HepG2 (cell line): ENCODE results near the gene DCN.

Experiments used
- POLR2A ChIP-seq, 2 experiments: IDR thresholded peaks; 2 replicates each; pipeline ENCODE4 v1.6.1; 2011; ENCODE audit warnings: low read depth in 2 of 2, low read length in 2 of 2, mild to moderate bottlenecking in 1 of 2, moderate library complexity in 1 of 2; ENCODE audit not compliant: insufficient read depth in 1 of 2
- REPIN1 ChIP-seq: sonication (generic); formaldehyde crosslinking; IDR thresholded peaks from 2 replicates; pipeline ENCODE4 v1.8.0; 2022; ENCODE audit warnings: missing genetic modification reagents, low read depth, mild to moderate bottlenecking, borderline replicate concordance
- SAFB2 ChIP-seq: sonication (generic); formaldehyde crosslinking; IDR thresholded peaks from 2 replicates; pipeline ENCODE4 v1.5.1; 2020; ENCODE audit warnings: missing genetic modification reagents, low read depth, mild to moderate bottlenecking, borderline replicate concordance
- SATB2 ChIP-seq: sonication (generic); formaldehyde crosslinking; IDR thresholded peaks from 2 replicates; pipeline ENCODE4 v1.5.0; 2020; ENCODE audit warnings: missing genetic modification reagents
- ZNF335 ChIP-seq: sonication (generic); formaldehyde crosslinking; IDR thresholded peaks from 2 replicates; pipeline ENCODE4 v1.4.0; 2020; ENCODE audit warnings: missing genetic modification reagents
- ZNF678 ChIP-seq: sonication (generic); formaldehyde crosslinking; IDR thresholded peaks from 2 replicates; pipeline ENCODE4 v1.4.0; 2020; ENCODE audit warnings: mild to moderate bottlenecking, missing genetic modification reagents
- ZNF687 ChIP-seq: sonication (generic); formaldehyde crosslinking; IDR thresholded peaks from 2 replicates; pipeline ENCODE4 v1.5.1; 2020; ENCODE audit warnings: mild to moderate bottlenecking, missing genetic modification reagents, moderate library complexity
- ZNF749 ChIP-seq: sonication (generic); formaldehyde crosslinking; IDR thresholded peaks from 2 replicates; pipeline ENCODE4 v1.8.0; 2022; ENCODE audit warnings: mild to moderate bottlenecking, missing genetic modification reagents, moderate library complexity, borderline replicate concordance
- ZNF790 ChIP-seq: sonication (generic); formaldehyde crosslinking; IDR thresholded peaks from 2 replicates; pipeline ENCODE4 v1.8.0; 2022; ENCODE audit warnings: missing genetic modification reagents, mild to moderate bottlenecking, borderline replicate concordance
- TF ChIP-seq, protein P1 (sequence below): sonication (generic); formaldehyde crosslinking; IDR thresholded peaks from 2 replicates; pipeline ENCODE4 v1.5.0; 2020; ENCODE audit warnings: mild to moderate bottlenecking, missing genetic modification reagents, moderate library complexity

GRCh38 chr12:91216871-91217270 is 34.3 kb upstream of the DCN start:
- no peak for TF ChIP-seq SATB2 (CRISPR knock-in tag)
- no peak for TF ChIP-seq ZNF790 (CRISPR knock-in tag)
- no peak for TF ChIP-seq ZNF678 (CRISPR knock-in tag)
- TF ChIP-seq SAFB2 = no peak
- TF ChIP-seq POLR2A (IDR thresholded peaks at IDR 0.05; ENCODE audit: insufficient read depth in 1 of 2, low read depth in 2 of 2, low read length in 2 of 2) = no peak
- no peak for TF ChIP-seq ZNF749
- TF ChIP-seq ZNF335 = no peak
- TF ChIP-seq, protein P1, sequence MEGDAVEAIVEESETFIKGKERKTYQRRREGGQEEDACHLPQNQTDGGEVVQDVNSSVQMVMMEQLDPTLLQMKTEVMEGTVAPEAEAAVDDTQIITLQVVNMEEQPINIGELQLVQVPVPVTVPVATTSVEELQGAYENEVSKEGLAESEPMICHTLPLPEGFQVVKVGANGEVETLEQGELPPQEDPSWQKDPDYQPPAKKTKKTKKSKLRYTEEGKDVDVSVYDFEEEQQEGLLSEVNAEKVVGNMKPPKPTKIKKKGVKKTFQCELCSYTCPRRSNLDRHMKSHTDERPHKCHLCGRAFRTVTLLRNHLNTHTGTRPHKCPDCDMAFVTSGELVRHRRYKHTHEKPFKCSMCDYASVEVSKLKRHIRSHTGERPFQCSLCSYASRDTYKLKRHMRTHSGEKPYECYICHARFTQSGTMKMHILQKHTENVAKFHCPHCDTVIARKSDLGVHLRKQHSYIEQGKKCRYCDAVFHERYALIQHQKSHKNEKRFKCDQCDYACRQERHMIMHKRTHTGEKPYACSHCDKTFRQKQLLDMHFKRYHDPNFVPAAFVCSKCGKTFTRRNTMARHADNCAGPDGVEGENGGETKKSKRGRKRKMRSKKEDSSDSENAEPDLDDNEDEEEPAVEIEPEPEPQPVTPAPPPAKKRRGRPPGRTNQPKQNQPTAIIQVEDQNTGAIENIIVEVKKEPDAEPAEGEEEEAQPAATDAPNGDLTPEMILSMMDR (CRISPR knock-in tag) = no peak
- TF ChIP-seq REPIN1 (CRISPR knock-in tag) = no peak
- TF ChIP-seq ZNF687 (CRISPR knock-in tag) = no peak
